Mesothelial cell of epicardium (in vitro differentiated cells): ENCODE measurements around the gene MYO15B. TPM values are rescaled to one million over a fixed set of nuclear protein-coding genes. Genes with fewer than 3 reads are reported as not detected.

ENCODE experiments used
- DNase-seq, 2 experiments: peaks; one replicate each; pipeline ENCODE4 v3.0.0; 2021; ENCODE audit warnings: low spot score in 2 of 2; ENCODE audit not compliant: unreplicated experiment in 2 of 2
- H3K27ac Mint-ChIP-seq: 2 replicates; pipeline ENCODE4 v1.8.0; 2021; ENCODE audit warnings: mixed read lengths
- H3K27me3 Mint-ChIP-seq: 2 replicates; pipeline ENCODE4 v1.8.0; 2021; ENCODE audit warnings: low read depth, mixed read lengths
- H3K36me3 Mint-ChIP-seq: 2 replicates; pipeline ENCODE4 v1.8.0; 2021; ENCODE audit warnings: mixed read lengths
- H3K4me1 Mint-ChIP-seq: 2 replicates; pipeline ENCODE4 v1.8.0; 2021; ENCODE audit warnings: mixed read lengths
- H3K4me3 Mint-ChIP-seq: 2 replicates; pipeline ENCODE4 v1.8.0; 2021; ENCODE audit warnings: mild to moderate bottlenecking, moderate library complexity, mixed read lengths
- H3K9me3 Mint-ChIP-seq: 2 replicates; pipeline ENCODE4 v1.8.0; 2021; ENCODE audit warnings: mixed read lengths
- CTCF ChIP-seq: fragments of 200-600 bp; sonication (generic); IDR thresholded peaks from one replicate; pipeline ENCODE4 v1.5.0; 2021; ENCODE audit warnings: antibody characterized with exemption; ENCODE audit not compliant: unreplicated experiment
- total RNA-seq: library from RNA; stranded (reverse); gene quantifications from 3 replicates; pipeline ENCODE4 v1.2.1, GENCODE V29; 2021

MYO15B gene
- total RNA-seq, 1 donor from 2014 or later, result 281 TPM

- no peak for TF ChIP-seq CTCF
- Mint-ChIP-seq H3K27ac (no peak overlapping the region), H3K4me1 (no peaks in the 10 kb centered on the region), H3K9me3 (no peaks in the 10 kb centered on the region), H3K36me3 (no peaks in the 10 kb centered on the region), H3K4me3 (no peak overlapping the region), H3K27me3 (no peaks in the 10 kb centered on the region)
- DNase-seq, result no peak
These were observed 15.8 kb upstream of the MYO15B start for GRCh38 chr17:75571885-75572215.

- TF ChIP-seq CTCF, result no peak
- Mint-ChIP-seq H3K4me1 (no peaks in the 10 kb centered on the region), H3K9me3 (no peaks in the 10 kb centered on the region), H3K27me3 (no peaks in the 10 kb centered on the region), H3K36me3 (no peaks in the 10 kb centered on the region), H3K4me3 (no peak overlapping the region), H3K27ac (no peak overlapping the region)
- no peak for DNase-seq
These were observed 14.7 kb upstream of the MYO15B start for GRCh38 chr17:75572713-75573539.

GRCh38 chr17:75573540-75573957 is 14.1 kb upstream of the MYO15B start:
- H3K27me3 Mint-ChIP-seq, result no peaks in the 10 kb centered on the region

GRCh38 chr17:75573994-75574393 is 13.6 kb upstream of the MYO15B start:
- Mint-ChIP-seq H3K27me3 (no peaks in the 10 kb centered on the region), H3K27ac (no peak overlapping the region), H3K4me1 (peaks cover 2% of the 10 kb centered on the region), H3K9me3 (no peaks in the 10 kb centered on the region), H3K4me3 (no peak overlapping the region), H3K36me3 (no peaks in the 10 kb centered on the region)
- no peak for DNase-seq
- TF ChIP-seq CTCF, result no peak

More at GRCh38 chr17:75573540-75573957, 14.1 kb upstream of the MYO15B start:
- Mint-ChIP-seq H3K36me3 (no peaks in the 10 kb centered on the region), H3K9me3 (no peaks in the 10 kb centered on the region), H3K4me1 (no peaks in the 10 kb centered on the region), H3K4me3 (no peak overlapping the region), H3K27ac (no peak overlapping the region)
- TF ChIP-seq CTCF, result no peak
- no peak for DNase-seq

- Mint-ChIP-seq H3K4me1 (peaks cover 2% of the 10 kb centered on the region), H3K27me3 (no peaks in the 10 kb centered on the region), H3K36me3 (no peaks in the 10 kb centered on the region), H3K4me3 (no peak overlapping the region), H3K27ac (no peak overlapping the region), H3K9me3 (no peaks in the 10 kb centered on the region)
- no peak for DNase-seq
- TF ChIP-seq CTCF, result no peak
These were observed 13.1 kb upstream of the MYO15B start for GRCh38 chr17:75574404-75575036.
